Measurements from ENCODE around the gene PDSS2. TPM values are rescaled to one million over a fixed set of nuclear protein-coding genes. Genes with fewer than 3 reads are reported as not detected.

Gene PDSS2
- total RNA-seq, 1 donor from 2014 or later: 14.9 TPM

DNA sequence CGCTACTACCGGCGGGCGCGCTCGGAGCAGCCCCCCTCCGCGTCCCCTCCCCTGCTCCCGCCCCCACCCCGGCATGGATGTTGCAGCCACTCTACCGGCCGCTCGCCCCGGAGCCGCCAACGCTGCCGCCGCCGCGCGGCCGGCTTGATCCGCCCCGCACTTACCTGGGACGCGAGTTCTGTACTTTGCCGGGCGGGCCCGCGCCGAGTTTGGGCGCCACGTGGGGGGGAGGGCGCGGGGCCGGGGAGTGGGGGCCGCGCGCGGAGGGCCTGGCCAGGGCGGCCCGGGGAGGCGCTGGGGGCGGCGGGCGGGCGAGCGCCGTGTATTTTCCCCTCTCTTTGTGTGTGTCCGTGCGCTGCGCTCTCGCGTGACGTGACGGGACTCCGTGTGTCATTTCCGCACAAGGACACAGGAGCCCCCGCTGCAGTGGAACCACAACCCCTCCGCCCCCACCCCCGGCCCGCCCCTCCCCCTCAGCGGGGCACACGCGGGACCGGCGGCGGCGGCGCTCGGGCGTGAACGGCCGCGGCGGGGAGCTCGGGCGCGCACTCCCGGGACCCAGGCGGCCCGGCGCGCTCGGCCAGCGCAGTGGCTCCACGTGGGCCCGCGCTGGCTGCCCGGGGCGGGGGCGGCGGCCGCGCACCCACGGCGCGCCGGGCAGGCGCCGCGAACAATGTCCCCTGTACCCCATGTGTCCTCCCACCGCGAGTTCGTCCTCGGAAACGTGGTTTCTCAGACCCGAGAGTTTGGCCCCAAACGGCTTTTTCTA, 344.3 kb downstream of the PDSS2 start, which contains the start of gene BEND3:
Gene BEND3, minus strand, starts transcription at position 590 of the 769 bp plus-strand sequence. CDS start 16,230 bp downstream, outside the sequence.
- TF ChIP-seq, protein P1, sequence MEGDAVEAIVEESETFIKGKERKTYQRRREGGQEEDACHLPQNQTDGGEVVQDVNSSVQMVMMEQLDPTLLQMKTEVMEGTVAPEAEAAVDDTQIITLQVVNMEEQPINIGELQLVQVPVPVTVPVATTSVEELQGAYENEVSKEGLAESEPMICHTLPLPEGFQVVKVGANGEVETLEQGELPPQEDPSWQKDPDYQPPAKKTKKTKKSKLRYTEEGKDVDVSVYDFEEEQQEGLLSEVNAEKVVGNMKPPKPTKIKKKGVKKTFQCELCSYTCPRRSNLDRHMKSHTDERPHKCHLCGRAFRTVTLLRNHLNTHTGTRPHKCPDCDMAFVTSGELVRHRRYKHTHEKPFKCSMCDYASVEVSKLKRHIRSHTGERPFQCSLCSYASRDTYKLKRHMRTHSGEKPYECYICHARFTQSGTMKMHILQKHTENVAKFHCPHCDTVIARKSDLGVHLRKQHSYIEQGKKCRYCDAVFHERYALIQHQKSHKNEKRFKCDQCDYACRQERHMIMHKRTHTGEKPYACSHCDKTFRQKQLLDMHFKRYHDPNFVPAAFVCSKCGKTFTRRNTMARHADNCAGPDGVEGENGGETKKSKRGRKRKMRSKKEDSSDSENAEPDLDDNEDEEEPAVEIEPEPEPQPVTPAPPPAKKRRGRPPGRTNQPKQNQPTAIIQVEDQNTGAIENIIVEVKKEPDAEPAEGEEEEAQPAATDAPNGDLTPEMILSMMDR (conservative IDR thresholded peaks at IDR 0.05): peak; percentile 23

GRCh38 chr6:107114213-107114925, 345.0 kb downstream of the PDSS2 start:
- peak overlapping the region; percentile 94 for H3K4me3 Mint-ChIP-seq
- no peaks in the 10 kb centered on the region for H3K36me3 Mint-ChIP-seq (ENCODE audit: low read depth)
- H3K27me3 Mint-ChIP-seq (ENCODE audit: low read depth): peaks cover 6% of the 10 kb centered on the region
- peak overlapping the region; percentile 86 for H3K27ac Mint-ChIP-seq (ENCODE audit: unreplicated experiment)
- H3K9me3 Mint-ChIP-seq: no peaks in the 10 kb centered on the region
- peaks cover 29% of the 10 kb centered on the region for H3K4me1 Mint-ChIP-seq
- TF ChIP-seq, protein P1 (conservative IDR thresholded peaks at IDR 0.05): peak; percentile 92
- peak; percentile 74 for DNase-seq (ENCODE audit: low read depth, low spot score)

More for the DNA sequence above, 344.3 kb downstream of the PDSS2 start, which contains the start of gene BEND3:
- Mint-ChIP-seq H3K27ac (ENCODE audit: unreplicated experiment) (peak within 1 kb of the TSS; percentile 67), H3K36me3 (ENCODE audit: low read depth) (no peaks in the 10 kb centered on the region), H3K27me3 (ENCODE audit: low read depth) (peaks cover 6% of the 10 kb centered on the region), H3K9me3 (no peaks in the 10 kb centered on the region), H3K4me3 (peak within 1 kb of the TSS; percentile 99), H3K4me1 (peaks cover 29% of the 10 kb centered on the region)
- DNase-seq (ENCODE audit: low read depth, low spot score): peak; percentile 29

- H3K9me3 Mint-ChIP-seq: no peaks in the 10 kb centered on the region
- H3K27ac Mint-ChIP-seq (ENCODE audit: unreplicated experiment): no peak overlapping the region
- H3K4me3 Mint-ChIP-seq: peak overlapping the region; percentile 2
- no peaks in the 10 kb centered on the region for H3K36me3 Mint-ChIP-seq (ENCODE audit: low read depth)
- H3K4me1 Mint-ChIP-seq: peaks cover 25% of the 10 kb centered on the region
- DNase-seq (ENCODE audit: low read depth, low spot score): no peak
- TF ChIP-seq, protein P1 (conservative IDR thresholded peaks at IDR 0.05): no peak
- no peaks in the 10 kb centered on the region for H3K27me3 Mint-ChIP-seq (ENCODE audit: low read depth)
Measured at GRCh38 chr6:107110200-107110599, 349.2 kb downstream of the PDSS2 start.

GRCh38 chr6:107108201-107108890, 351.0 kb downstream of the PDSS2 start:
- Mint-ChIP-seq H3K9me3 (no peaks in the 10 kb centered on the region), H3K27me3 (ENCODE audit: low read depth) (no peaks in the 10 kb centered on the region), H3K4me3 (peak overlapping the region; percentile 39), H3K4me1 (peaks cover 20% of the 10 kb centered on the region), H3K27ac (ENCODE audit: unreplicated experiment) (peak overlapping the region; percentile 90), H3K36me3 (ENCODE audit: low read depth) (no peaks in the 10 kb centered on the region)
- TF ChIP-seq, protein P1 (conservative IDR thresholded peaks at IDR 0.05): no peak
- no peak for DNase-seq (ENCODE audit: low read depth, low spot score)

- Mint-ChIP-seq H3K36me3 (ENCODE audit: low read depth) (no peaks in the 10 kb centered on the region), H3K27me3 (ENCODE audit: low read depth) (no peaks in the 10 kb centered on the region), H3K4me3 (no peak overlapping the region), H3K9me3 (no peaks in the 10 kb centered on the region), H3K27ac (ENCODE audit: unreplicated experiment) (no peak overlapping the region), H3K4me1 (peaks cover 22% of the 10 kb centered on the region)
- no peak for DNase-seq (ENCODE audit: low read depth, low spot score)
- TF ChIP-seq, protein P1 (conservative IDR thresholded peaks at IDR 0.05): no peak
Measured at GRCh38 chr6:107107791-107108190, 351.6 kb downstream of the PDSS2 start.

All from neural crest cell (in vitro differentiated cells).